ENCODE measurements around the gene EVX1. TPM values are rescaled to one million over a fixed set of nuclear protein-coding genes. Genes with fewer than 3 reads are reported as not detected.

The EVX1 gene
- polyA plus RNA-seq, 3 donors from 2014 or later: not detected

DNA sequence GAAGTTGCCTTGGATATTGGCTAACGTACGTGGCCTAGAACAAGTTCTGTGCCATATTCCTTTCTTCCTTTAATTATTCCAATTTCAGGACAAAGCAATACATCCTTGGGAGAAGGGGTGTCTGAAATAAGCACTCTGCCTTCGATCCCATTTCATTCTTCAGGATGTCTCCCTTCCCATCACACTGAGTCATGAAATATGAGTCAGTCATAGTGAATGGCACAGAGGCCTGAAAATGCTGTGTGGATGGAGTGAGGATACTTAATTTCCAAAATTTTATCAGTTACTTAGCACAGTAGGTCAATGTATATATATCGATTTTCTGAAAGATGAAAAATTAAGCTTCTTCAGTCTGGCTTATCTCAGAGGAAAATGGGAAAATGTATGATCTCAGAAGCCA, 19.5 kb downstream of the EVX1 start:
- no peaks in the 10 kb centered on the region for H3K4me1 Mint-ChIP-seq
- no peak overlapping the region for H3K4me3 Mint-ChIP-seq
- H3K27ac Mint-ChIP-seq: no peak overlapping the region
- H3K36me3 Mint-ChIP-seq: no peaks in the 10 kb centered on the region
- H3K27me3 Mint-ChIP-seq (ENCODE audit: low read depth in 3 of 3): peaks cover 2 to 15% (median 6%) of the 10 kb centered on the region in 3 donors
- DNase-seq: no peak
- H3K9me3 Mint-ChIP-seq: no peaks in the 10 kb centered on the region

DNA sequence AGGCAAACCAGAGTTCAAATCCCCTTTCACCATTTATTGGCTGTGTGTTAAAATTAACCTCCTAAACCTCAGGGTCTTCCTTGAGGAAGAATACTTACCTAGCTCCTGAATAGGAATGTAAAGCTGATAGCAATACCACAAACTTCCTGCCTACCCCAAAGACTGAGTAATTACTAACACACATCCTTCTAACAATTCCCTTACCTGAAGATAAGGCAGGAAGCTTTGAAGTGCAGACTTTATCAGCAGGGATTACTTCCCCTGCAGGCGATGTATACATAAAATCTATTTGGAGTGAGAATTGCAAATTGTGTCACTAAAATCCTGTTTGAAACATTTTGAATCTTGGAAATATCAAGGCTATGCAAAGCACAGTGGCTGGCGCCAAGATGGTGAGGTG, 21.2 kb downstream of the EVX1 start:
- no peaks in the 10 kb centered on the region for H3K36me3 Mint-ChIP-seq
- DNase-seq: no peak
- H3K27me3 Mint-ChIP-seq (ENCODE audit: low read depth in 3 of 3): peaks cover 0 to 13% (median 6%) of the 10 kb centered on the region in 3 donors
- H3K4me3 Mint-ChIP-seq: no peak overlapping the region
- no peaks in the 10 kb centered on the region for H3K4me1 Mint-ChIP-seq
- no peak overlapping the region for H3K27ac Mint-ChIP-seq
- no peaks in the 10 kb centered on the region for H3K9me3 Mint-ChIP-seq

DNA sequence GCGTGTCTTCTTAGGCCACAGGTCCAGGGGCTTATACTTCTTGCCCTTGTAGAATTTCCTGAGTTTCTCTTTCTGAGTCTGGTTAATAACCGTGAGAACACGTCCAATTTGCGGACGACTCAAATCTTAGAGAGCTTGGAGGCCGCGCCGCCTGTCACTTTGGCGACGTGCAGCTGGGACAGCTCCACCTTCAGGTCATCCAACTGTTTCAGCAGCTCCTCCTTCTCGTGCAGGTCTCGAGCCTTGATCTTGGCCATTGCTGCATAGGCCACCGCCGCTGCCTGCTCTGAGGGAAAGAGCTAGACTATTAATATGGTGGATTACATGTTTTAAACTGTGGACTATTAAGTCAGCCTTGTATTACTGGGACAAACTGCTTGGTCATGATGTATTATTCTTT, 26.9 kb downstream of the EVX1 start:
- peaks cover 3 to 4% (median 4%) of the 10 kb centered on the region in 3 donors for H3K36me3 Mint-ChIP-seq
- peaks cover 4 to 12% (median 12%) of the 10 kb centered on the region in 3 donors for H3K27me3 Mint-ChIP-seq (ENCODE audit: low read depth in 3 of 3)
- no peak overlapping the region for H3K27ac Mint-ChIP-seq
- H3K4me1 Mint-ChIP-seq: no peaks in the 10 kb centered on the region
- DNase-seq: no peak
- H3K4me3 Mint-ChIP-seq: no peak overlapping the region
- H3K9me3 Mint-ChIP-seq: peaks cover 3 to 14% (median 9%) of the 10 kb centered on the region in 6 donors

DNA sequence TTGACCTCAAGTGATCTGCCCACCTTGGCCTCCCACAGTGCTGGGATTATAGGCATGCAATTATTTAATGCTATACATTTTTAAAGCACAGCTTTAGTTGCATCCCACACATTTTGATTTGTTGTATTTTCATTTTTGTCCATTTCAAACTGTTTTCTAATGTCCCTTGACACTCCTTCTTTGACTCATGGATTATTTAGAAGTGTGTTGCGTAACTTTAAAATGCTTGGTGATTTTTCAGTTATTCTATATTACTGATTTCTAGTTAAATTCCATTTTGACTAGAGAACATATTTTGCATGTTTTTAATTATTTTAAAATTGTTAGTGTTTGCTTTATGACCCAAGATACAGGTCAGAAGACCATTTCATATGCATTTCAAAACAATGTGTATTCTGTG, 28.8 kb downstream of the EVX1 start:
- no peaks in the 10 kb centered on the region for H3K4me1 Mint-ChIP-seq
- peaks cover 3 to 14% (median 9%) of the 10 kb centered on the region in 6 donors for H3K9me3 Mint-ChIP-seq
- no peak overlapping the region for H3K27ac Mint-ChIP-seq

DNA sequence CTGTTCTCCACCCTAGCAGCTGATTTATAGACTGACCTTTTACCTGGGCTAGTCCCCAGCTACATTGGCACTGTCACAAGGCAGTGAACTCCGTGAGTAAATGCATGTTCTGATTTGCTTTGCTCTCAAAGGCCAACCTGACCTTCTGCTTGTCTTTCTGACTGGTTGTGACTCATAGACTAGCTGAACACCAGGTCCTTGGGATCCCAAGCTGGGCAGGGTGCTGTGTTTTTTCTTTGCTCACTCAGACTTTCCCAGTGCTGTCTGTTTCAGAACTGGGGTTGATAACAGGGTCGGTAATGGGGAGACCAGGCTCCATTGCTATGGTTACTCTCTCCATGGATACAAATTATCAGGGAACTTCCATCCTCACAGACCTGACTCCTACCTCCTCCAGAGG, 35.0 kb downstream of the EVX1 start:
- no peak overlapping the region for H3K27ac Mint-ChIP-seq
- no peaks in the 10 kb centered on the region for H3K4me1 Mint-ChIP-seq
- peaks cover 0 to 6% (median 2%) of the 10 kb centered on the region in 3 donors for H3K27me3 Mint-ChIP-seq (ENCODE audit: low read depth in 3 of 3)
- H3K9me3 Mint-ChIP-seq: peaks cover 0 to 5% (median 3%) of the 10 kb centered on the region in 6 donors
- DNase-seq: no peak
- no peak overlapping the region for H3K4me3 Mint-ChIP-seq
- peaks cover 0 to 4% (median 3%) of the 10 kb centered on the region in 3 donors for H3K36me3 Mint-ChIP-seq

More for the DNA sequence above, 28.8 kb downstream of the EVX1 start:
- no peak for DNase-seq
- H3K27me3 Mint-ChIP-seq (ENCODE audit: low read depth in 3 of 3): peaks cover 4 to 12% (median 9%) of the 10 kb centered on the region in 3 donors
- peaks cover 3 to 5% (median 4%) of the 10 kb centered on the region in 3 donors for H3K36me3 Mint-ChIP-seq
- no peak overlapping the region for H3K4me3 Mint-ChIP-seq

DNA sequence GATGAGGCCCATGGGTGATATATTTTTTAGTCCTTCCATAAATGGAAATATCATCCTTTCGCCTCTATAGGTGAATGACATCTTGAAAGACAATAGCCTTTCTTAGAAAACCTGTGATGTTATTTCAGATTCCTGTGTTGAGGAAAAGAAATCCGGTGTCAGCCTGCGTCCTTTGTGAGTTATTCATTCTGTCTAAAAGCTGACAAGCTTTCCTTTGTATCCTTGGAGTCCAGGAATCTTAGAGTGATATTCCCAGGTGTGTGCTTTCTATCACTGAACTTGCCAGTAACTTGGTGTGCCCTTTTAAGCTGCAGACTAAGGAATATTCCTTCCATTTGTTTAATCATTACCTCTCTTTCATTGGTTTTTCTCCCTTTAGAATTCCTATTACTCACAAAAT, 41.0 kb downstream of the EVX1 start:
- peaks cover 0 to 3% (median 0%) of the 10 kb centered on the region in 6 donors for H3K9me3 Mint-ChIP-seq
- no peak overlapping the region for H3K4me3 Mint-ChIP-seq
- H3K4me1 Mint-ChIP-seq: no peaks in the 10 kb centered on the region
- H3K27ac Mint-ChIP-seq: no peak overlapping the region
- DNase-seq: no peak
- peaks cover 4 to 6% (median 6%) of the 10 kb centered on the region in 3 donors for H3K27me3 Mint-ChIP-seq (ENCODE audit: low read depth in 3 of 3)
- H3K36me3 Mint-ChIP-seq: no peaks in the 10 kb centered on the region

DNA sequence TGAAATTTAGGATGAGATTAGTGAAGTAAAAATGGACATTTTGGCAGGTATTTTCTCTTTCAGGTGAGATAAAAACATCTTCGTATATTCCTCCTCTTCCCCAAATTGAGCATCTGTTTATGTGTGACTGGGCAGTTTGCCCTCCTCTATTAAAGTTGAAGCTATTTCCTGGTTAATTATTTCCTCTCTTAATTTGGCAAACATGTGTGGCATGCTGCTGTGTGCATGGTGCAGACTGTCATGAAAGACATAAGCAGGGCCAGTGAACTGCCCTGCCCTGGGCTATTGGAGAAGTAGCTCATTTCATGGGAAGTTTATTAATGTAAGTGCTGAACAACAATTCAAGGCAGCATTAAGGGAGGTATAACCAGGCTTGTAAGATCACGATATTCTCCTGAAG, 52.6 kb downstream of the EVX1 start:
- no peak overlapping the region for H3K27ac Mint-ChIP-seq
- H3K36me3 Mint-ChIP-seq: no peaks in the 10 kb centered on the region
- no peak for DNase-seq
- H3K9me3 Mint-ChIP-seq: no peaks in the 10 kb centered on the region
- peaks cover 3 to 9% (median 8%) of the 10 kb centered on the region in 3 donors for H3K27me3 Mint-ChIP-seq (ENCODE audit: low read depth in 3 of 3)
- peaks cover 0 to 13% of the 10 kb centered on the region in 2 donors for H3K4me1 Mint-ChIP-seq
- no peak overlapping the region for H3K4me3 Mint-ChIP-seq

DNA sequence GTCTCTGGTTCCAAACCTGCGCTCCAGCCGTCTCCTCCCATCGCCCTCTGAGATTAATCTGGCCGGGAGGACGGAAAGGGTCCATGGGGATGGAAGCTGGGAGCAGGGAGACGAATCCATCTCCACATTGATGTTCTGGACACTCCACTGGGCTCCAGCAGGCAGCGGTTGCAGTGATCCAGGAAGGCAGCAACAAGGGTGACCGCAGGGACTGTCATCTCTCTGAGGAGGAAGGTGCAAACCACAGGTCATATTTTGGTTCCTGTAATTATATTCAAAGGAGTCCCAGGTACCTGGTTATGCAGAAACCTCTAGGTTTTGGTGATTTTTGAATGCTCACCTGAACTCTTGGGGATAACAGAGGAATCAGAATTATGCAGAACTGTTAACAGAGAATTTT, 54.8 kb downstream of the EVX1 start:
- peaks cover 0 to 13% of the 10 kb centered on the region in 2 donors for H3K4me1 Mint-ChIP-seq
- H3K4me3 Mint-ChIP-seq: peak overlapping the region in 2 of 5 donors; percentile 52 to 71
- H3K36me3 Mint-ChIP-seq: no peaks in the 10 kb centered on the region
- no peaks in the 10 kb centered on the region for H3K9me3 Mint-ChIP-seq
- peak in 2 of 3 donors; percentile 1 to 12 for DNase-seq
- peaks cover 3 to 9% (median 9%) of the 10 kb centered on the region in 3 donors for H3K27me3 Mint-ChIP-seq (ENCODE audit: low read depth in 3 of 3)
- H3K27ac Mint-ChIP-seq: no peak overlapping the region

Other genes with a start within 250 kb of the EVX1 start
- under 1 TPM in 1 of 3 donors, not detected in 2; 0.62 TPM for gene HOXA1, start 146.8 kb upstream of the EVX1 start, polyA plus RNA-seq
- gene HOXA2, start 140.1 kb upstream of the EVX1 start, polyA plus RNA-seq: not detected
- 1 to 10 TPM in 1 of 3 donors, under 1 TPM in 1, not detected in 1; 0.51 to 1.2 TPM for gene HOXA4, start 112.0 kb upstream of the EVX1 start, polyA plus RNA-seq
- gene HOXA5, start 99.1 kb upstream of the EVX1 start, polyA plus RNA-seq: 1 to 10 TPM in 1 of 3 donors, under 1 TPM in 2; 0.42 to 1.1 (median 0.73) TPM
- 1 to 10 TPM in 1 of 3 donors, under 1 TPM in 1, not detected in 1; 0.52 to 3.8 TPM for gene HOXA6, start 95.0 kb upstream of the EVX1 start, polyA plus RNA-seq
- under 1 TPM in 1 of 3 donors, not detected in 2; 0.13 TPM for gene HOXA3, start 90.2 kb upstream of the EVX1 start, polyA plus RNA-seq
- gene HOXA7, start 86.1 kb upstream of the EVX1 start, polyA plus RNA-seq: 1 to 10 TPM in 2 of 3 donors, not detected in 1; 1.0 to 4.2 TPM
- 1 to 10 TPM; 1.6 to 3.1 (median 1.8) TPM for gene HOXA9, start 77.3 kb upstream of the EVX1 start, polyA plus RNA-seq
- 10 to 100 TPM in 1 of 3 donors, 1 to 10 TPM in 2; 4.2 to 17.3 (median 6.2) TPM for gene HOXA10, start 68.5 kb upstream of the EVX1 start, polyA plus RNA-seq
- gene HOXA11, start 57.6 kb upstream of the EVX1 start, polyA plus RNA-seq: not detected
- gene HOXA13, start 42.7 kb upstream of the EVX1 start, polyA plus RNA-seq: not detected

Measured in immature natural killer cell (primary cell).